GM21723 (cell line): Measurements from ENCODE around the gene KCTD2.
"Not testable (repeated sequence)": the region's sequence is repeated elsewhere in the genome, so short reads cannot be mapped to it uniquely, and the experiment has no call there.

ENCODE experiments used
- ATAC-seq: cut with Tn5 transposase; IDR thresholded peaks from one replicate; pipeline ENCODE4 v1.9.1; 2021; ENCODE audit warnings: mild to moderate bottlenecking, moderate library complexity; ENCODE audit not compliant: unreplicated experiment

The KCTD2 gene

DNA sequence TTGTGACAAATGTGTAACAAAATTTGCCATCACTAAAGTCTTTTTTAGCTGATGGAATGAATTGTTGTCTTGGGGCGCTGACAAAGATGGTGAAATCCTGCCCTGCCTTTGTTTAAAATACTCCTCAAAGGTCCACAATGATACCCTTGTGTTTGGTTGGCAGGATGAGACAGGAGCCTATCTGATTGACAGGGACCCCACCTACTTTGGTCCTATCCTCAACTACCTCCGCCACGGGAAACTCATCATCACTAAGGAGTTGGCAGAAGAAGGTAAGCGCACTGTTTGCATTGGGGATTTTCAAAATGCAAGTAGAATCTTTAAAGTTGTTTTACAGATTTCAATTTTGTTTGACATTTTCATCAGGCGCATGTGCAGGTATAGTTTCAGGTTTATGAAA lies 2.0 kb downstream of the KCTD2 start:
- ATAC-seq: no peak

DNA sequence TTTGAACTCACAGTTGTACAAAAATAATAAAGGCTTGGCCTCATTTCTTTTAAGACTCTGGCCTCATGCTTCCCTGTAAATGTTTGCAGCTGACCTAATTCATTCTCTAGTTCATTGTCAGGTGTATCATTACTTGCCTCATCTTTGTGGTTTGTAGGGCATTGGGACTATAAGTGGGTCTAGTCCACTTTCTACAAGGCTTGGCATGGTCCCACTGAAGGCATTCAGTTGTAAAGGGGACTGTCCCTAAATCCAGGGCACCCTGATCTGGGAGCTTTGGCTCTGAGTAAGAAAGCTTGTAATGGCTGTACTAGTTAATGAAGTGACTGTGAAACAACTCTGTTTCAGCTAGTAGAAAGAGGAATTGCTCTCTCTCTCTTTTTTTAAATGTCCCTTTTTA lies 2.7 kb downstream of the KCTD2 start:
- ATAC-seq: no peak

DNA sequence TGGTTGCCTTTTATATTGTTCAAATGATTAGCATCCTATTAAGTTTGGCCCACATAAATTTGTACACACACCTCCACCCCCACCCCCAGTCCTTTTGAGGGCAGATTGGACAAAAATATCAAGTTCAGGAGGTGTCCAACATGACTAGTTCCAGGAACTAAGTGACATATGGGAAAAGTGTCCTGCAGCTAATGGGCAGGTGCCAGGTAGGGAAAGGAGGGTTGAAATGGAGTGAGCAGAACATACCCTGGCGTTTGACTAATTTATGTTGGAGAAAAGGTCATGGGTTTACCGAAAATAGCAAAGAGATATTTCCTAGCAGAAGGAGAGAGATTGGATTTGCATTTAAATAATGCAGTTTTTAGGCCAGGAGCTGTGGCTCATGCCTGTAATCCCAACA lies 4.9 kb downstream of the KCTD2 start:
- ATAC-seq: no peak

DNA sequence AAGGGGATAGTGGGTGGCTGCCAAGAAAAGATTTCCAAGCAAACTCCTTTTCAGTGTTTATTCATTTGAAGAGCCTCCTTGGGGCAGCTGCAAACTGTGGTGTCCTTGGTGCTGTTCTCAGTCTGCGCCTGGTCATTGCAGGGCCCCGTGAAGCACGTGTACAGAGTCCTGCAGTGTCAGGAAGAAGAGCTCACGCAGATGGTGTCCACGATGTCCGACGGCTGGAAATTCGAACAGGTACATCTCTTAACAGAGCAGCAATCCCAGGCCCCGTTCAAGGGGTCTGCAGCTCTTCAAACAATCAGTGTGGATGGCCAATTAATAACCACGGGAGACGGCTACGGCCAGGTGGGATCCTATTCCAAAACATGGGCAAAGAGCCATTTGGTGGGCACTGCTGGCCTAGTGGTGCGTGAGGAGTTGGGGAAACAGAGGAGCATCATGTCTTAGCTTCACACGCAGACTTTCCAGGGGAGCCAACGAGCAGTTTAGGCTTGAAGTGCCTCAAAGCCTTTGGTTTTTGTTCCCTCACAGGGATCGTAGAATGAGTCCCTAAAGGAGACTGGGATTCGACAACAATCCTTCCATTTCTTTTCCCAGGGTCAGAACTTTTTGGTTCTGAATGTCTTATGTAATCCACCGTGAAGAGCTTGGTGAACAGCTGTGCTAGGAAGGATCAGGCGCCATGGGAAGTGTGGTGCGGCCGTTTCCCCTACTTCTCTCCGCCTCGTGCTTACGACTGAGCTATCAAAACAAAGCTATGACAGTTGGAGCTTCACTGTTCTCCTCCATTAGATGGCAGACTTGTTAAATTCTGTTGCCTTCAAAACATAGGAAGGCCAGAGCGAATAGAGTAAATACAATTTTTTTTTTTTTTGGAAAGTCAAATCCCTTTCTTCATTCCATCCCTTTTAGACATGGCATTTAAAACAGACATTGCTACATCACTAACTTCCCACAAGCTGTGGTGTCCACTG lies 12.6 kb downstream of the KCTD2 start:
- ATAC-seq: no peak

DNA sequence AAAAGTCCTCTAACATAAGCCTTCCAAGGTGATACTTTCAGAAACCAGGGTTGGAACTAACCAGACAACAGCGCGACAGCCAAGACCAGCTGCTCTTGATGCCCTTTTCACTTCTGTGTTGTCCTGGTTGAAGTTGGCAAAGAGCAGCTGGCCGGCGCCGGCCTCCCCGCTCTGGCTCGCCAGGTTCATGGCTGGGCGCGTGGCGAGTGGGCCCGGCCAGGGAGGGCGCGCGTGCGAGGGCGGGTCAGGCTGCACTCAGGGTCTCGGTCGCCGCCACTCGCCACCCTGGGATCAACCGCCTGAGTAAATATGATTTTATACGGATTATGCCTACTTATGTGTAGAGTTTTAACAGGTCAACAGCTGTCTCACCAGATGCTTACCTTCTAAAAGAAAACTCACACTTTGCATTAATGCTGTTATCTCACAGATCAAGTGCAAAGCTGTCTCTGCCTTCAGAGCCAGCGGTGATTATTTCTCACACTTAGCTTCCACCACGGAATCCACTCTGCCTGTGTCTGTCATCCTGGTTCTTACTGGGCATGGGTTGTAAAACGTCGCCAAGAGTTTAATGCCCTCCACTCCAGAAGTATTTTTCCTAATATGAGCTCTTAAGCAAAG lies 13.5 kb downstream of the KCTD2 start:
- ATAC-seq: no peak

DNA sequence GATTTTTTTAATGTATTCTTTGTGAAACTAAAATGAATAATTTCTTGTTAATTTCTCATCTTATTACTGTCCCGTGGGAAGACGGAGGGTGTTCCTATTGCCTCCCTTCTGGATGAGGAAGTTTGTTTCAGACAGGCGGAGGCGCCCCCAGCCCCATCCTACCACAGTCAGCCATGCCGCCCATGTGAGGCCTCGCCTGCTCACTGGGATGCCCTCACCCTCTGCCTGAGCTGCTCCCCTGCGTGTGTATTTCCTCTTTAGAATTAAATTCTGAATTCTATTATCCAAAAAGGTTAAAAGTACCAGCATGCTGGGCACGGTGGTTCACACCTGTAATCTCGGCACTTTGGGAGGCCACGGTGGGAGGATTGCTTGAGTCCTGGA lies 14.0 kb downstream of the KCTD2 start:
- ATAC-seq: no peak

DNA sequence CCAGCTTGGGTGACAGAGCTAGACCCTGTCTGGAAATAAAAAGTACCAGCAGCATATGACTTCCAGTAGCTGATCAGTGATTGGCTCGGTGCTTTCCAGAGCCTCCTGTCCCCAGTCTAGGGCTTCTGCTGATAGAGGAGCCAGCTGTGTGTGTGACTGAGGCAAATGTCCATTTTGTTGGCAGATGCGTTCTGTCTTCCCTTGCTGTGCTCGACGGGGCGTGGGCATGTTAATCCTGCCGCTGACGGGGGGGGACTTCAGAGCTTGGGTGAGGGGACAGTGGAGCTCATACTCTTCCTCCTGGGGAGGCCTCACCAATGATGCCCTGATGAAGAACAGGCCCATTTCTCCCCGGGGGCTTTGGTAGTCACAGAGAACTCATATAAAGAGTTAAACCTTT lies 14.6 kb downstream of the KCTD2 start:
- no peak for ATAC-seq

DNA sequence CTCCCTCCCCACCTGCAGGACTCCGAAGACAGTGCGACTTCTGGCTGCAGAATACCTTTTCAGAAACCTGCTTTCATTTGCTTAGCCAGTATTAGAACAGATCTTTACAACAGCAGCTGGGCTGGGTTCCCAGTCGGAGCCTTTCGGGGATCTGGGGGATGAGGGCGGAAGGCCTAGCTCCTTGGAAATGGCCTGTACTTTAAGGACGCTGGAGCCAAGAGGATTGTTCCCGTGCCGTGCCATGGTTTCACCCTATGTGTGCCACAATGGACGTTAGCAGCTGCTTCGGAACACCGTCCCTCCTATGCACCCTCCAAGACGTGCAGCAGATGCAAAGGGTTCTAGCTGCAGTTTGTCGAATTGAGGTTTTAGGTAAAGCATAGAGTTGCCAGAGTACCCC lies 16.2 kb downstream of the KCTD2 start:
- no peak for ATAC-seq

DNA sequence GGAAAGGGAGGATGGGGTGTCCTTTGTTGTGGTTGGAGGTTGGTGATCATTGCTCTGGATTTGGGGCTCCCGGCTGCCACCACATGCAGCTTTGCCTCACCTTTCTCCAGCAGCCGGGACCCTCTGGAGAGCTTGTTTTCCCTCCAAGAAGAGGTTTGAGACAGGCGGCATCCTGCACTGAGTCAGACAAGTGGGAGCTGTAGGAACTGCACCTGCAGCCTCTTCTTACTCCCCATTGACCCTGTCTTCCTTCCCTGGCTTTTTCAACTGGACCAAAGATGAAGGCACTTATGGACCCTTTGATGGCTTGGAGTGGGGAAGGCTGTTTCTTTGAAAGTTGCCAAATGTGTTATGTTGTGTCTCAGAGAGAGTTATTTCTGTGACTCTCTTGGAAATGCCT lies 16.6 kb downstream of the KCTD2 start:
- no peak for ATAC-seq

DNA sequence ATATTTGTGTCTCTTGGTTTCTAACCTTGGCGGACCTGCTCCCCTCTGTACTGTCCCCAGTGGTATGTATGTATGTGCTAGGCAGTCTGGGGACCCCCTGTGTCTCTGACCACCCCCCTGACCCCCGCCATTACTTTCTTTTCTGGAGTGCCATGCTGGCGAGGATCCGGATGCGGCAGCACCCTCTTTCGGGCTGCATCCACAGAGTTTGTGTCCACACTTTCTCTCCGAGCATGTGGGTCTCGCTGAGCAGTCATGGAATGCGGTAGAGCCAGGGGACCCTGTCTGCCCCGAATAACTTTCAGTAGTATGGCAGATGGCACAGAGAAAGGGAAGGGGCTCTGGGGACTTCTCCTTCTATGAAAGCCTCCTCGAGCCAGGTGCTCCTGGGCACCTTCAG lies 17.0 kb downstream of the KCTD2 start:
- ATAC-seq: no peak

DNA sequence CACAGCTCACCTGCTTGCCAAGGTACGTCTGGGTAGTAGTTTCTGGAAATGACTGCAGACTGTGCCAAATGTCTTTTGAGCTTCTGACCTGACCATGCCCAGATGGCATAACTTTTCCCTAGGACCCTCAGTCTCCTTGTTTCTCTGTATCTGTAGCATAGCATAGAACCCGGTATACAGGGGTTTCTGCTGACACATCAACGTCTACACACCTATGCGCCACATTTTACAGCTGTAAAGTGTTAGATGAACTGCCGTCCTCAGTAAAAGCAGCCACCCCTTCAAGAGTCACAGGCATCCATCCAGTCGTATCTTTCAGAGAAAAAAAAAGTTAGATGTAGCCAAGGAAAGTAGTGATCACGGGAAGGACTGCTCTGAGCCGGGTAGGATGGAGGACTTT lies 17.4 kb downstream of the KCTD2 start:
- no peak for ATAC-seq

DNA sequence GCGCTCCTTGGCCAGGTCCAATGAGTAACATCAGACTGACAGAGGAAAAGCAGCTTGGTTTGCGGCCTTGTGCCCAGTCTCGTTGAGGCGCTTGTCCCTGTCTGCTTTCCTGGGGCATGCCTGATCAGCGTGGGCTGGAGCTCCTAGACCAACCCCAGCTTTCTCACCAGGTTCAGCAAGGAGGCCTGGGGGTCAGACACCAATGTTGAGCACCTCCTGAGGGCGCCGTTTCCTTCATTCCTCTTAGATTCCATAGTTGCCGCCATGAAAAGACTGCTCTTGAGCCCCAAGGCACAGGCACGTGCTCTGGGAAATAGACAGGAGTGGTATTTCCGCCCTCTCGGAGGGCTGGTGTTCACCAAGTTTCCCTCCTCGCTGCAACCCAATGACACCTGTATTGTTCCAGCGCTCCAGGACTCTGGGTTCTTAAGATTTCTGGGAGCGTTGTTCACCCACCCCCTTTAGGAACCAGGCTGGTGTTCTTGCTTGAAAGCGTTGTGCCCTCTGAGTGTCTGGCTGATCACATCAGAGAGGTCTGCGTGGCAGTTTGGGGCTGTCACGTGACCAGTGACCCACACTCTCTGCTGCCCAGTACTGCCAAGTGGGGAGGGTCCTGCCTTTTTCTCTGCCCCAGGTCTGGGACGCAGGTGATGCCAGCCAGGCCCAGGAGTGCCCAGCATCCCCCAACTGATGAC lies 18.0 kb downstream of the KCTD2 start:
- no peak for ATAC-seq

DNA sequence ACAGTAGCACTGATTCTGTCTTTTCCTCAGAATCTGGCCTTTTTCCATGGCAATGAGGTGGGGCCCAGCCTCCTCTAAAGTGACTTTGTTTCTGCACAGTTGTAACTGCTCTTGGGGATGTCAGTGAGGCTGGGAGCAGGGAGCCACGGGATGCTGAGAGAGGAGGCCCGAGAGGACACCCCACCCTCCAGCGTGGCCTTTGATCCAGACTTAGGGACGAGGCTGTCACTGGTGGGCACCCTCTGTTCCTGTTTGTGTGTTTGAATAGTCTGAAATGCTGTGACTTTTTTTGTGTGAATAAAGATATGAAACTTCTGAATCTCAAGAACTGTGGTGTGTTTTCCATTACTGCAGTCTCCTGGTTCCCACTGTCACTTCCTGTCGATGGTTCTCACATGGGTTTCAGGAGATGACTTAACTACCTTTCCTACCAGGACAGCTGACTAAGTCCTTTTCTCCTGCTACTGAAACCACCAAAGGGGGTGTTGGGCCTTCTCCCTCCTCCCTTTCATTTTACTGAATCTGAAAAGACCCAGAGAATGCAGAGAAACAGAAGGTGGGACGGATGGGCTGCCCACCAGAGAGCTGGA lies 18.6 kb downstream of the KCTD2 start:
- ATAC-seq: no peak

DNA sequence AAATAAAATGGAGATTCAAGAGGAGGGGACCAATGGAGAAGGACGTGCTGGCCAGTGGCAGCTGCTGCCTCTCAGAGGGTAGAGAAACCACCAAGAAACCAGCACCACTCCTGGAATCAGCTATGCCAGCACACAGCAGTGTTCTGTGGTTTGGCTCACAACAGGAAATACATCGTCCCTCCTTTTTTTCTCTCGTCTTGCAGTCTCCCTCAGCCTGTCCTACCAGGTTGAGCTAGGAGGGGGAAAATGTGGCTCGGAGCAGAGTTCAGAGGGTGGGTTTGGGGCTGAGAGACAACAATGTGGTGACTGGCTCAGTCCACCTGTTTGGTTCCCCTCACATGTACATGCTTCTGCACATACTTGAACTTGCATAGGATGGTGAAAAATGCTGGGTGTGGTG lies 20.8 kb downstream of the KCTD2 start:
- ATAC-seq: no peak

DNA sequence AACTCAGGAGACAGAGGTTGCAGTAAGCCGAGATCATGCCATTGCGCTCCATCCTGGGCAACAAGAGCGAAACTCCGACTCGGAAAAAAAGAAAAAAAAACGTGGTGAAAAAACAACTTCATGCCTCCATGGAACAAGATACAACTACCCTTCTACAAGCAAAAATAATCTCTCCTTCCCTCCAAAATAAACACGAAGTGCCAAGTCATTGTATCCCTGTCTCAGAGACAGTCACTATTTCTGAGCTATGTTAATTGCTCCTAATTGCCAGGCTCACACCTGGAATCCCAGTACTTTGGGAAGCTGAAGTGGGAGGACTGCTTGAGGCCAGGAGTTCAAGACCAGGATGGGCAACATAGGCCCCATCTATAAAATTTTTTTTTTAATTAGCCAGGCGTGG lies 21.7 kb downstream of the KCTD2 start:
- ATAC-seq: no peak

DNA sequence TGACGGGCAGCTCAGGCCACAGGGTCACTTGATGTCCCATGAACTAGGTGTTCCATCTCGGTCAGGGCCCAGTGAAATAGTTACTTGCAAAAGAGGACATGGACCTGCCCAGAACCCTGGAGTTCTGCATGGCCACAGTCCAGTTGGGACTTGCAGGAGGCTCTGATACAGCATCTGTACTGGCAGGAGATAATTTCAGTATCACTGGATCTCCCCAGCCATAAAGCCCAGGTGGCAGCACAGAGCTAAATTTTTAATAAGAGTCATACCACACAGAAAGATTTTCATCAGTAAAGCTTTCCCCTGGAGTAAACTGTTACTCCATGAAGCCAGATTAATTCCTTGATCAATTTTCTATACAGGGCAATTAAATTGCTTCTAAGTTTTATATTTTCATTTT lies 22.8 kb downstream of the KCTD2 start:
- ATAC-seq: no peak

DNA sequence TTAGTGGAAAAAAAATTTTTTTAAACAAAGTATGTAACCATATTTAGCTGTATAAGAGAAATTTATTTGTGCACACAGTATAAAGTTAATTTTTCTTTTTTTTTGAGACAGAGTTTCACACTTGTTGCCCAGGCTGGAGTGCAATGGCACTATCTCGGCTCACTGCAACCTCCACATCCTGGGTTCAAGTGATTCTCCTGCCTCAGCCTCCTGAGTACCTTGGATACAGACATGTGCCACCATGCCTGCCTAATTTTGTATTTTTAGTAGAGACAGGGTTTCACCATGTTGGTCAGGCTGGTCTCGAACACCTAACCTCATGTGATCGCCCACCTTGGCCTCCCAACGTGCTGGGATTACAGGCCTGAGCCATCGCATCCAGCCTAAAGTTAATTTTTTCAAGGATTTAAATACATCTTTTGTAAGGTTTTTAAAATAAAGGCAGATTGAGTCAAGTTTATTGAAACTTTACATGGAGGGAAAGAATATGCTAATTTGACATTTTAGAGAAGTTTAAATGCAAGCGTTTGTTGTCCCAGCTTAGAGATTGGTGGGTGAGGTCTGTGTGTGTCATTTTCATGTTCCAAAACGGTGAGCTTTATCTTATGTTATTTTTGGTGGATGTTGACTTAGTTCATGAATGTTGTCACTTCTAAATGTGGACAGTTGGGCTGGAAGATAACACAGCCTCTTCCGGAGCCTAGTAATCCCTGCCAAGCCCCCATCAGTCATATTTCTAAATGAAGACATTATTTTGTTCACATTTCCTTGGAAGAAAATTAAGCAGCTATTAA lies 24.6 kb downstream of the KCTD2 start:
- ATAC-seq: not testable (repeated sequence)

DNA sequence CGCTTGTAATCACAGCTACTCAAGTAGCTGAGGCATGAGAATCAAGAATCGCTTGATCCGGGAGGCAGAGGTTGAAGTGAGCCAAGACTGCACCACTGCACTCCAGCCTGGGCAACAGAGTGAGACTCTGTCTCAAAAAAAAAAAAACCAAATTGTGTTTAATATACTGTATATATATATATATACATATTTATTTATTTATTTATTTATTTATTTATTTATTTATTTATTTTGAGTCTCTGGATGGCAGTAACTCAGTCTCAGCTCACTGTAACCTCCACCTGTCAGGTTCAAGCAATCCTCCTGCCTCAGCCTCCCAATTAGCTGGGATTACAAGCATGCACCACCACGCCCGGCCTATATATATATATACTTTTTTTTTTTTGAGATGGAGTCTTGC lies 25.9 kb downstream of the KCTD2 start:
- ATAC-seq: not testable (repeated sequence)

DNA sequence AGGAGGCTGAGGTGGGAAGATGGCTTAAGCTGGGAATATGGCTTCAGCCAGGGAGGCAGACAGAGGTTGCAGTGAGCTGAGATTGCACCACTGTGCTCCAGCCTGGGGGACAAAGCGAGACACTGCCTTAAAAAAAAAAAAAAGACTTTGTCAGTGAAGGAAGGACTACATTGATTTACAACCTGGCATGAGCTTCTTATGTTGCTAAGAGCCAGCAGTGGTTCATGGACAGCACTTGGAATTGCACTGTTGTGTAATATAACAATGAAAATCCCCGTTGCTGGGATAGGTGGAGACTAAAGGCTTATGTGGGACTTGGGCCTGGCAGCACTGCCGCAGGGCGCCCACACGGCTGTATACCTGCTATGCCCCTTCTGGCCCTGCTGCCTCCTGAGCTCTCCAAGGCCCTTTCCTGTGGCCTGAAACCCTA lies 26.6 kb downstream of the KCTD2 start:
- ATAC-seq: no peak

DNA sequence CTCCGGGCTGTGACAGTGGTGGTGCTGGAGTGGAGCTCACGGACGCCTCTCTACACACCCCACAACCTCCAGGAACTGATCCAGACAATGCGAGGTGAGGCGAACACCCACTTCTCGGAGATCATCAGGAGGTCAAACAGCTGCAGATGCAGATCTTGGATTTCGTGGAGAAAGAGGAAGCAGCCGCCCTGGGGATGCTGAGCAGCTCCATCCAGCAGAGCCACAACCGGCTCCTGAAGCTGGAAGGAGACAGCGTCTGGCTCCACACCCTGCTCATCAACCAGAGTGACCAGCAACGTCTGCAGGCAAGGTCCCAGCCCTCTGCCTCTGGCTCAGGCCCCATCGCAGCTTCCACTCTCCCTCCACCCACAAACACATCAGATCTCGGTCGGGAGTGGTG lies 27.5 kb downstream of the KCTD2 start:
- ATAC-seq: no peak
